ENCODE measurements around the gene KIAA1549.

DNA sequence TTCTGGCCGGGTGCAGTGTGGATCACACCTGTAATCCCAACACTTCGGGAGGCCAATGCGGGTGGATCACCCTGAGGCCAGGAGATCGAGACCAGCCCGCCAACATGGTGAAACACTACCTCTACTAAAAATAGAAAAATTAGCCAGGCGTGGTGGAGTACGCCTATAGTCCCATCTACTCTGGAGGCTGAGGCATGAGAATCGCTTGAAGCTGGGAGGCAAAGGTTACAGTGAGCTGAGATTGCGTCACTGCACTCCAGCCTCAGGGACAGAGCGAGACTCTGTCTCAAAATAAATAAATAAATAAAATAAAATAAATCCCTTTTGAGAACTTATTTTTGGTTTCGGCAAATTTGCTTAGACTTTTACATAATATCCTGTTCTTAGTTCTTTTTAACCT, 151.9 kb downstream of the KIAA1549 start:
- TF ChIP-seq EZH2 (IDR thresholded peaks at IDR 0.05; ENCODE audit: low read depth) = no peak
- TF ChIP-seq, protein P1, sequence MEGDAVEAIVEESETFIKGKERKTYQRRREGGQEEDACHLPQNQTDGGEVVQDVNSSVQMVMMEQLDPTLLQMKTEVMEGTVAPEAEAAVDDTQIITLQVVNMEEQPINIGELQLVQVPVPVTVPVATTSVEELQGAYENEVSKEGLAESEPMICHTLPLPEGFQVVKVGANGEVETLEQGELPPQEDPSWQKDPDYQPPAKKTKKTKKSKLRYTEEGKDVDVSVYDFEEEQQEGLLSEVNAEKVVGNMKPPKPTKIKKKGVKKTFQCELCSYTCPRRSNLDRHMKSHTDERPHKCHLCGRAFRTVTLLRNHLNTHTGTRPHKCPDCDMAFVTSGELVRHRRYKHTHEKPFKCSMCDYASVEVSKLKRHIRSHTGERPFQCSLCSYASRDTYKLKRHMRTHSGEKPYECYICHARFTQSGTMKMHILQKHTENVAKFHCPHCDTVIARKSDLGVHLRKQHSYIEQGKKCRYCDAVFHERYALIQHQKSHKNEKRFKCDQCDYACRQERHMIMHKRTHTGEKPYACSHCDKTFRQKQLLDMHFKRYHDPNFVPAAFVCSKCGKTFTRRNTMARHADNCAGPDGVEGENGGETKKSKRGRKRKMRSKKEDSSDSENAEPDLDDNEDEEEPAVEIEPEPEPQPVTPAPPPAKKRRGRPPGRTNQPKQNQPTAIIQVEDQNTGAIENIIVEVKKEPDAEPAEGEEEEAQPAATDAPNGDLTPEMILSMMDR (conservative IDR thresholded peaks at IDR 0.05) = no peak
